GM18870 (cell line): ENCODE results near the gene ACBD6.

Experiments used
- ATAC-seq: cut with Tn5 transposase; IDR thresholded peaks from one replicate; pipeline ENCODE4 v1.9.1; 2021; ENCODE audit warnings: moderate library complexity; ENCODE audit not compliant: unreplicated experiment

Gene ACBD6

DNA sequence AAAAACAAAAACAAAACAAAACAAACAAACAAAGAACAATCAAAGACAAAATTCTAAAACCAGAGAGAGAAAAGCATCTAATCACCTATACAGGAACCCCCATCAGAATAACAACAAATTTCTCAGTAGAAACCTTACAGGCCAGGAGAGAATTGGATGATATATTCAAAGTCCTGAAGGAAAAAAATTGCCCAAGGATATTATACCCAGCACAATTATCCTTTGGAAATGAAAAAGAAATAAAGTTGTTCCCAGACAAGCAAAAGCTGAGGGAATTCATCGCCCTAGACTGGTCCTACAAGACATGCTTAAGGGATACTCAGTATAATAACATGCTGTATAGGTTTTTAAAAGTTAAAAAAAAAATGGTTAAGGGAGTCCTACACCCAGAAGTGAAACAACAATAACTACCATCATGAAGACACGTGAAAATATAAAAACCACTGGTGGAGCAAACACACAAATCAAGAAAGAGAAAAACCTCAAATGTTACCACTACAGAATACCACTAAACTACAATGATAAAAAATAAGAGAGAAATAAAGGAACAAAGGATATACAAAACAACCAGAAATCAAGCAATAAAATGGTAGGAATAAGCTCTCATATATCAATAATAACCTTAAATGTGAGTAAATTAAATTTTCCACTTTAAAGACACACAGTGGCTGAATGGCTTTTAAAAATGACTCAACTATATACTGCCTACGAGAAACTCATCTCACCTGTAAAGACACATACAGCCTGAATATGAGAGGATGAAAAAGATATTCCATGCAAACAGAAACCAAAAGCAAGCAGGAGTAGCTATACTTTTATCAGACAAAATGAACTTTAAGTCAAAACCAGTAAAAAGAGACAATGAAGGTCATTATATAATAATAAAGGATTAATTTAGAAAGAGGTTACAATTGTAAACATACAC lies 121.9 kb downstream of the ACBD6 start:
- ATAC-seq: no peak

DNA sequence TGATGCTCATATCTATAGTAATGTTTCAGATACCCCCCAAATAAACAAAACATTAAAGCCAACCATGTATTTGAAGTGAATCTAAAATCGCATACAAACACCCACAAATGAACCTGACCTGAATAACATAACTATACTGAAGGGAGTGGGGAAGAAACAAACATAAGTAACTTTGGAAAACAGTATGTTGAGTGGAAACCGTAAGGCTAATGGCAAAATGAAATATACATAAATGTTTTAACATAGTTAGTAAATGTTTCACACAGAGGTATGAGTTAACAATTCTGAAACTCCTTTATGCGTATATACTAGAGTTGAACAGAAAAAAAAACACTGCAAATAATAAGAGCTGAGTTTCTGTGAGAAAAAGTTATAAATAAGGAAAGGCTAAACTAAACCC lies 125.6 kb downstream of the ACBD6 start:
- no peak for ATAC-seq

DNA sequence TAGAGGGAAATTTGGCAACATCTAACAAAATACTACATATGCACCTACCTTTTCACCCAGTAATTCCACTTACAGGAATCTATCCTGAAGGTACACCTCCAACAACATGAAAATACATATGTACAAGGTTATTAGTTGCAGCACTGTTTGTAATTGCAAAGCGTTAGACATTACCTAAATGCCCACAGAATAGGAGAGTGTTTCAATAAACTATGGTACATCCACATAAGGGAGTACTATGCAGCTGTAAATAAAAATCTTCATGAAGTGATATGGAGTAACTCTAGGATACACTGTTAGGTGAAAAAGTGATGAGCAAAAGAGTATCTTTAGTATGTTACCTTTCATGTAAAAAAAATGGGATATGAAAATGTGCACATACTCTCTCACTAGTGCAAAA lies 126.1 kb downstream of the ACBD6 start:
- ATAC-seq: no peak

DNA sequence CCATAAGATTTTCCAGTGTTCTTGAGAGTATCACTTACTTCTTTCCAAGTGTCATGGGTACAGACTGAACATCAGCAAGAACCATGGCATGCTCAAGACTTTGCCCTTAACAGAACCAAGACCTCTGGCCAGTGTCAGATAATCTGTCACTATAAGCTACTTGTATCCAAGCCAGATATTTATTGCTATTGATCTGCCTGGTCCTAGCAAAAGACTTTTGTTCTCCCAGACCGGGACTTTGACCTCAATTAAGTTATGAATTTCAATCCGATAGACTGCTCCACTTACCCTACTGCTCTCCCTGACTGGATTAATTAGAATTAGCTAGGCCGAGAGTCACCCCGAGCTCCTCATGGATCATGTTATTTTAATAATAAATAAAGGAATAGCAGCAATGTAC lies 129.6 kb downstream of the ACBD6 start:
- ATAC-seq: no peak

- no peak for ATAC-seq
Observed at GRCh38 chr1:180370597-180370996, 131.8 kb downstream of the ACBD6 start.

- ATAC-seq: no peak
Observed at GRCh38 chr1:180370188-180370587, 132.2 kb downstream of the ACBD6 start.

DNA sequence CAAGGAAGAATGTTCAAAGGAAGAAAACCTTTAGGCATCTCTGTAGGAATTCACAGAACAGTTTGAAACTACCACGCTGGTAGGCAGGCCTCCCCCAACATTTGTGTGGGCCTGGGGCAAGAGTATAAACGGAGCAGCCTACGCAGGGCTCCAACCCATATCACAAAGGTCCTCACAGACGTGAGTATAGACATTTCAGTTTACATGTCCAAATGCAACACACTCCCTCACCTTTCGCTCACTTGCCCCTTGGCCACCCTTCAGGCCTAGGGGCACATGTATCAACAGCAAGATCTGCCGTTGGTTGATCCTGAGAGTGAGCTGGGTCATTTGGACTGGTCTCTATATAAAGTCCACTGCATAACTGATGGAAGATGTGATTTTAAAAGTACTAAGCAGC lies 133.3 kb downstream of the ACBD6 start:
- no peak for ATAC-seq

DNA sequence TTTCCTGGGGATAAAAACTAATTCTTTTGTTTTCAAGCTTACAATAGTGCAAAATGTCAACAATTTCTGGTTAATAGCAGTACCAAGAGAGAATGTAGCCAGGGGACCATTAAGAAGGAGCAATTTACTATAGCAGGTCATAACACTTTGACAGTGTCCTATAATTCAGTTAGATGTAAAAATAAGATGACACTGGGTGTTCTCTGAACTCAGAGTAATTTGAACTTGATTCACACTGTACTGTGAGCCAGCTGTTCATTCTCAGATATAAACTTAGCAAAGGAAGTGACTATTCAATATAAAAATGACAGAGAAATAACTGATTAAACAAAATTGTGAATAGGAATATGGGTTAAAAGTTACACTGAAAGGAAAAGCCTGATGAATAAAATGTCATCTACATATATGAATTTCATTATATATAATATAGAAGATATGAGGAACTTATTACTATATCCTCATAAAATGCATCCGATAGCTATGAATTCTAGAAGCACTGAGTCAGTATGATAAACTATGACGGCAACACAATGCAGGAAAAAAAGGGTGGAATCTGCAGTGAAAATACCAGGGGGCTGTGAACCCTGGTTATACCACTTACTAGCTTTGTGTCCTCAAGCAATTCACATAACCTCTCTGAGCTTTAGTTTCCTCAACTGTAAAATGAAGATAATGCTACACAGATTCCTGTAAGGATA lies 135.9 kb downstream of the ACBD6 start:
- no peak for ATAC-seq

- no peak for ATAC-seq
Observed at GRCh38 chr1:180365039-180365438, 137.3 kb downstream of the ACBD6 start.

DNA sequence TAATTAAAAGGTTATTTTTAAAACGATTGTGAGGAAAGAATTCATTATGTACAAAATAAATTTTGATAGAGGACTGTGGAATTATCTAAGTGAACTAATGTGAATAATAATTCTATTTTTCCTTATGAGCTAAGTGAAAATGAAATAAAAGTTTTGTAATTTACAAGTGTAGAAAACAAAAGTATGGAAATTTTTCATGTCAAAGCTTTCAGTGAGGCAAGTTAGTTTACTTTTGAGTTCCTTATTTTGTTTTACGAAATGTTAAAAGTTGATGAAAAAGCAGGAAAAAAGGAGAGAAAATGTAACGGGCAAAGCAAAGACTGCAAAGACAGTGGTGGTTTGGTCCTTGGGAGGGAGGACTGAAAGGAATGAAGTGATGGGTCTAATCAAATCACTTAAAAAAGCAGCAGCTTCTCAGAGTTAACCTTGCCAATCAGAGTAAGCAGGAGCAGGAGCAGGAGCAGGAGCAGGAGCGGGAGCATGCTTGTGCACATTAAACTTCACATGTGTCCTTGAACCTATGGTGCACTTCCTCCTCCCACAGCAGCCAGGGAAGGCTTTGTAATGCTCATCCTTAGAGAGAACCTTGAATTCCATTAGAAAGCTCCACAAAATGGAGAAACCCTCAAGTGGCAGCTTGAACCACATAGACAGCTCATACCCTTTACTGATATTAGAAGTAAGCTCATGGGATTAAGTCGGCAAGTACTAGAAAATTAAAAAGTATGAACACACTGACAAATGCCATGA lies 139.0 kb downstream of the ACBD6 start:
- no peak for ATAC-seq

- no peak for ATAC-seq
Observed at GRCh38 chr1:180360333-180361075, 141.9 kb downstream of the ACBD6 start.

GRCh38 chr1:180358649-180359048 lies 143.7 kb downstream of the ACBD6 start:
- no peak for ATAC-seq

- ATAC-seq: no peak
Observed at GRCh38 chr1:180353945-180354344, 148.4 kb downstream of the ACBD6 start.

DNA sequence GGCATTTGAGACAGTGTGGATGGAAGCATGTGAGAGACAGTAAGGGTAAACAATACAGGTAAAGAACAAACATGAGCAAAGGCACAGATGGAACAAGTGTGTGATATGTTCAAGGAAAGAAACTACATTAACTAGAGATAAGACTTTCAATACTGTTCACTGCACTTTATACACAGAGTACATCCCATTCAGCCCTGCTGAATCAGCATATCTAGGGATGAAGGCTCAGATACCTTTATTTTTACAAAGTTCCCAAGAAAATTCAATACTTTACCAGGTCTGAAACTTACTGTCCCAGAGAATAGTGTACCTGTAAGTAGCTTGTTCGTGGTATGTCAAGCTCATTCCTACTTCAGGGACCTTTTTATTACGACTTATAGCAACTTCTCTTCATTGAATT lies 149.8 kb downstream of the ACBD6 start:
- ATAC-seq: no peak

- ATAC-seq: no peak
Observed at GRCh38 chr1:180352021-180352420, 150.4 kb downstream of the ACBD6 start.

GRCh38 chr1:180345148-180345547 lies 157.2 kb downstream of the ACBD6 start:
- ATAC-seq: no peak

GRCh38 chr1:180343921-180344769 lies 158.2 kb downstream of the ACBD6 start:
- ATAC-seq: no peak

- no peak for ATAC-seq
Observed at GRCh38 chr1:180327089-180327488, 175.3 kb downstream of the ACBD6 start.

DNA sequence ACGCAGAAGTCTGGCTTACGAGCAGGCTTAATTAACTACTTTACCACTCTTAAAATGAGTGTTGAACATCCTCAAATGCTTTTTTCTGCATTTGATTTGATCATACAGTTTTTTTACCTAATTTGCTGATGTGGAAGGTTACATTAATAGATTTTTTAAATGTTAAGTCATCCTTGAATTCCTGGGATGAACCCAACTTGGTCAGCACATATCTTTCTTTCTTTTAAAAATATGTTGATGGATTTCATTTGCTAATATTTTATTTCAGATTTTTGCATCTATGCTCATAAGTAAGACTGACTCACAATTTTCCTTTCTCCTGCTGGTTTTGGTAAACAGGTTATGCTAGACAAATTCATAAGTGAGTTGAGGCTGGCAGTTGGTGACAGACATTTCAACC lies 189.5 kb downstream of the ACBD6 start:
- no peak for ATAC-seq
